Measurements from ENCODE around the gene ALDH9A1. TPM values are rescaled to one million over a fixed set of nuclear protein-coding genes. Genes with fewer than 3 reads are reported as not detected.

ALDH9A1 gene
- total and polyA plus RNA-seq, 2 donors (not counting 3 experiments of a cell fraction or from before 2014, with no cell fraction given), result 25.5 to 47.4 TPM

GRCh38 chr1:165688046-165688445 lies 10.3 kb downstream of the ALDH9A1 start:
- FAIRE-seq (no peak), DNase-seq (ENCODE audit: low read depth, low spot score) (no peak)
- Histone ChIP-seq H2AFZ (ENCODE audit: low read depth, low read length) (no peak overlapping the region), H3K9me1 (replicated peaks; ENCODE audit: control insufficient read depth, extremely low read depth, insufficient read depth, low read length) (no peaks in the 10 kb centered on the region), H3K4me3 (replicated peaks in 1 of 3; ENCODE audit: insufficient read depth in 1 of 3, low read depth in 1 of 3, low read length in 3 of 3) (no peak overlapping the region), H4K20me1 (replicated peaks; ENCODE audit: control insufficient read depth, extremely low read depth, insufficient read depth, low read length) (no peaks in the 10 kb centered on the region), H3K4me2 (ENCODE audit: insufficient read depth, low read length) (no peak overlapping the region), H3K9me3 (replicated peaks; ENCODE audit: control insufficient read depth, insufficient read depth, low read length) (no peaks in the 10 kb centered on the region), H3K79me2 (ENCODE audit: control insufficient read depth, insufficient read depth, low read length) (peaks cover 21% of the 10 kb centered on the region), H3K27ac (ENCODE audit: insufficient read depth, low read depth, low read length) (no peak overlapping the region), H3K27me3 (ENCODE audit: control insufficient read depth in 2 of 2, insufficient read depth in 2 of 2, low read length in 2 of 2) (no peaks in the 10 kb centered on the region), H3K36me3 (ENCODE audit: control insufficient read depth in 2 of 2, extremely low read depth in 1 of 2, insufficient read depth in 2 of 2, low read length in 2 of 2) (peaks cover 0 to 2% of the 10 kb centered on the region in 2 experiments), H3K9ac (replicated peaks; ENCODE audit: extremely low read depth, insufficient read depth, low read length) (no peak overlapping the region), H3K4me1 (ENCODE audit: control insufficient read depth, extremely low read depth, insufficient read depth, low read length) (no peaks in the 10 kb centered on the region)
- BruUV-seq (replicated peaks), result no TSS peak
- POLR2A ChIA-PET, result no interaction called here
- CTCF ChIA-PET, result no interaction called here
- TF ChIP-seq EZH2 (IDR thresholded peaks at IDR 0.05; ENCODE audit: borderline replicate concordance, low read depth, low read length, severe bottlenecking) (no peak), MYC (IDR thresholded peaks at IDR 0.05; ENCODE audit: low read depth, low read length) (no peak), POLR2A (IDR thresholded peaks at IDR 0.05; ENCODE audit: low read depth, low read length) (no peak), POLR2AphosphoS5 (IDR thresholded peaks at IDR 0.05; ENCODE audit: insufficient read depth, low read depth, low read length) (no peak)
- dilution Hi-C loops (cut with MboI; ENCODE audit: extremely low pct_ligation_motif_present, low sequenced_read_pairs) (no loop called here), intact Hi-C loops (cut with micrococcal nuclease) (no loop called here)

DNA sequence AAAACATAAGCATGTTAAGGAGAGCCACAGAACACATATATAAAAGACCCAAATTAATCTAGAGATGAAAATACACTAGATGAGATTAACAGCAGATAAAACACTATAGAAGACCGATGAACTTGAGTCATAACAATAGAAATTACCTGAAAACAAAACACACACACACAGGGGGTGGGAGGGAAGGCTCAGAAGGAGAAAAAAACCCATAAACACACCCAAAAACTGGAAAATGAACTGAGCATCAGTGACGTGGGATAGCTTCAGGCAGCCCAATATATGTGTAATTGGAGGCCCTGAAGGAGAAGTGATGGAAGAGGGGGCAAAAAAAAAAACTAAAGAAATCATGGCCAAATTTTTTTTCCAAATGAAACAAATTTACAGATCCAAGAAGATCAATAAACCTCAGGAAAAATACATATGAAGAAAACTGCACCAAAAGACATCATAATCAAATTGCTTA lies 11.4 kb downstream of the ALDH9A1 start:
- Histone ChIP-seq H3K9me1 (replicated peaks; ENCODE audit: control insufficient read depth, extremely low read depth, insufficient read depth, low read length) (no peaks in the 10 kb centered on the region), H3K27me3 (ENCODE audit: control insufficient read depth in 2 of 2, insufficient read depth in 2 of 2, low read length in 2 of 2) (no peaks in the 10 kb centered on the region), H3K79me2 (ENCODE audit: control insufficient read depth, insufficient read depth, low read length) (peaks cover 21% of the 10 kb centered on the region), H3K36me3 (ENCODE audit: control insufficient read depth in 2 of 2, extremely low read depth in 1 of 2, insufficient read depth in 2 of 2, low read length in 2 of 2) (peaks cover 5 to 6% of the 10 kb centered on the region in 2 experiments), H3K27ac (ENCODE audit: insufficient read depth, low read depth, low read length) (no peak overlapping the region), H2AFZ (ENCODE audit: low read depth, low read length) (no peak overlapping the region), H4K20me1 (replicated peaks; ENCODE audit: control insufficient read depth, extremely low read depth, insufficient read depth, low read length) (no peaks in the 10 kb centered on the region), H3K4me3 (replicated peaks in 1 of 3; ENCODE audit: insufficient read depth in 1 of 3, low read depth in 1 of 3, low read length in 3 of 3) (no peak overlapping the region), H3K9me3 (replicated peaks; ENCODE audit: control insufficient read depth, insufficient read depth, low read length) (no peaks in the 10 kb centered on the region), H3K9ac (replicated peaks; ENCODE audit: extremely low read depth, insufficient read depth, low read length) (no peak overlapping the region), H3K4me1 (ENCODE audit: control insufficient read depth, extremely low read depth, insufficient read depth, low read length) (no peaks in the 10 kb centered on the region), H3K4me2 (ENCODE audit: insufficient read depth, low read length) (no peak overlapping the region)
- dilution Hi-C loops (cut with MboI; ENCODE audit: extremely low pct_ligation_motif_present, low sequenced_read_pairs) (no loop called here), intact Hi-C loops (cut with micrococcal nuclease) (no loop called here)
- no TSS peak for BruUV-seq (replicated peaks)
- POLR2A ChIA-PET, result no interaction called here
- no peak for TF ChIP-seq GATA2 (IDR thresholded peaks at IDR 0.05; ENCODE audit: insufficient read depth, insufficient read length, low read depth, low read length)
- no peak for TF ChIP-seq MYC (IDR thresholded peaks at IDR 0.05; ENCODE audit: low read depth, low read length)
- no peak for TF ChIP-seq FOS (IDR thresholded peaks at IDR 0.05; ENCODE audit: borderline replicate concordance, insufficient read depth, low read length)
- TF ChIP-seq POLR2AphosphoS5 (IDR thresholded peaks at IDR 0.05; ENCODE audit: insufficient read depth, low read depth, low read length), result no peak
- no peak for TF ChIP-seq POLR2A (IDR thresholded peaks at IDR 0.05; ENCODE audit: low read depth, low read length)
- TF ChIP-seq, protein P1, sequence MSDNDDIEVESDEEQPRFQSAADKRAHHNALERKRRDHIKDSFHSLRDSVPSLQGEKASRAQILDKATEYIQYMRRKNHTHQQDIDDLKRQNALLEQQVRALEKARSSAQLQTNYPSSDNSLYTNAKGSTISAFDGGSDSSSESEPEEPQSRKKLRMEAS (IDR thresholded peaks at IDR 0.05; ENCODE audit: insufficient read depth, insufficient read length), result no peak
- TF ChIP-seq EZH2 (IDR thresholded peaks at IDR 0.05; ENCODE audit: borderline replicate concordance, low read depth, low read length, severe bottlenecking), result no peak
- TF ChIP-seq, protein P2, sequence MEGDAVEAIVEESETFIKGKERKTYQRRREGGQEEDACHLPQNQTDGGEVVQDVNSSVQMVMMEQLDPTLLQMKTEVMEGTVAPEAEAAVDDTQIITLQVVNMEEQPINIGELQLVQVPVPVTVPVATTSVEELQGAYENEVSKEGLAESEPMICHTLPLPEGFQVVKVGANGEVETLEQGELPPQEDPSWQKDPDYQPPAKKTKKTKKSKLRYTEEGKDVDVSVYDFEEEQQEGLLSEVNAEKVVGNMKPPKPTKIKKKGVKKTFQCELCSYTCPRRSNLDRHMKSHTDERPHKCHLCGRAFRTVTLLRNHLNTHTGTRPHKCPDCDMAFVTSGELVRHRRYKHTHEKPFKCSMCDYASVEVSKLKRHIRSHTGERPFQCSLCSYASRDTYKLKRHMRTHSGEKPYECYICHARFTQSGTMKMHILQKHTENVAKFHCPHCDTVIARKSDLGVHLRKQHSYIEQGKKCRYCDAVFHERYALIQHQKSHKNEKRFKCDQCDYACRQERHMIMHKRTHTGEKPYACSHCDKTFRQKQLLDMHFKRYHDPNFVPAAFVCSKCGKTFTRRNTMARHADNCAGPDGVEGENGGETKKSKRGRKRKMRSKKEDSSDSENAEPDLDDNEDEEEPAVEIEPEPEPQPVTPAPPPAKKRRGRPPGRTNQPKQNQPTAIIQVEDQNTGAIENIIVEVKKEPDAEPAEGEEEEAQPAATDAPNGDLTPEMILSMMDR (IDR thresholded peaks at IDR 0.05; ENCODE audit: extremely low read depth in 1 of 2, insufficient read depth in 1 of 2, low read depth in 1 of 2, low read length in 2 of 2), result no peak
- TF ChIP-seq JUN (IDR thresholded peaks at IDR 0.05; ENCODE audit: borderline replicate concordance, insufficient read depth, insufficient read length, low read depth), result no peak
- CTCF ChIA-PET, result interaction anchor here (1.0 to 1.5 kb wide), 2 partner anchors 8 to 226 kb away, joined by 3 to 4 read pairs; no protein-coding TSS in a partner anchor
- DNase-seq (ENCODE audit: low read depth, low spot score), result no peak
- no peak for FAIRE-seq

All from endothelial cell of umbilical vein (primary cell).